HG03175 (cell line): ENCODE data around the gene TRIM25.
"Not testable (repeated sequence)": the region's sequence is repeated elsewhere in the genome, so short reads cannot be mapped to it uniquely, and the experiment has no call there.

Experiments used
- ATAC-seq: cut with Tn5 transposase; IDR thresholded peaks from one replicate; pipeline ENCODE4 v1.9.1; 2021; ENCODE audit warnings: mild to moderate bottlenecking, moderate library complexity; ENCODE audit not compliant: unreplicated experiment

TRIM25 gene

GRCh38 chr17:56913867-56914580, at the start of gene TRIM25:
Gene TRIM25 (minus strand): TSS chr17:56914049. CDS start chr17:56913988, 61 bp downstream.
- peak; percentile 75 for ATAC-seq

- ATAC-seq = peak; percentile 95
Observed at GRCh38 chr17:56960596-56961538, 47.0 kb upstream of the TRIM25 start, which contains the start of gene COIL. Gene COIL (minus strand): TSS chr17:56961050. CDS start chr17:56961019, 31 bp downstream.

- ATAC-seq = no peak
Observed at GRCh38 chr17:56956992-56957391, 43.1 kb upstream of the TRIM25 start.

- ATAC-seq = no peak
Observed at GRCh38 chr17:56949595-56949994, 35.7 kb upstream of the TRIM25 start.

- no peak for ATAC-seq
Observed at GRCh38 chr17:56948491-56948890, 34.6 kb upstream of the TRIM25 start.

GRCh38 chr17:56947741-56948140, 33.9 kb upstream of the TRIM25 start:
- ATAC-seq = no peak

GRCh38 chr17:56945938-56946505, 32.2 kb upstream of the TRIM25 start:
- ATAC-seq = no peak

GRCh38 chr17:56943505-56944125, 29.8 kb upstream of the TRIM25 start:
- no peak for ATAC-seq

GRCh38 chr17:56939869-56940484, 26.1 kb upstream of the TRIM25 start:
- ATAC-seq = peak; percentile 59

- ATAC-seq = not testable (repeated sequence)
Observed at GRCh38 chr17:56938206-56938605, 24.4 kb upstream of the TRIM25 start.

GRCh38 chr17:56937687-56938086, 23.8 kb upstream of the TRIM25 start:
- ATAC-seq = no peak

GRCh38 chr17:56936697-56937322, 23.0 kb upstream of the TRIM25 start:
- no peak for ATAC-seq

- ATAC-seq = no peak
Observed at GRCh38 chr17:56935461-56935860, 21.6 kb upstream of the TRIM25 start.

- ATAC-seq = no peak
Observed at GRCh38 chr17:56934280-56934679, 20.4 kb upstream of the TRIM25 start.

GRCh38 chr17:56933868-56934267, 20.0 kb upstream of the TRIM25 start:
- no peak for ATAC-seq

- ATAC-seq = no peak
Observed at GRCh38 chr17:56933151-56933745, 19.4 kb upstream of the TRIM25 start.

GRCh38 chr17:56930739-56931337, 17.0 kb upstream of the TRIM25 start:
- no peak for ATAC-seq

GRCh38 chr17:56929362-56929969, 15.6 kb upstream of the TRIM25 start:
- no peak for ATAC-seq

- ATAC-seq = no peak
Observed at GRCh38 chr17:56928586-56928985, 14.7 kb upstream of the TRIM25 start.
